Measurements from ENCODE around the gene PPP4R2.

Gene PPP4R2

DNA sequence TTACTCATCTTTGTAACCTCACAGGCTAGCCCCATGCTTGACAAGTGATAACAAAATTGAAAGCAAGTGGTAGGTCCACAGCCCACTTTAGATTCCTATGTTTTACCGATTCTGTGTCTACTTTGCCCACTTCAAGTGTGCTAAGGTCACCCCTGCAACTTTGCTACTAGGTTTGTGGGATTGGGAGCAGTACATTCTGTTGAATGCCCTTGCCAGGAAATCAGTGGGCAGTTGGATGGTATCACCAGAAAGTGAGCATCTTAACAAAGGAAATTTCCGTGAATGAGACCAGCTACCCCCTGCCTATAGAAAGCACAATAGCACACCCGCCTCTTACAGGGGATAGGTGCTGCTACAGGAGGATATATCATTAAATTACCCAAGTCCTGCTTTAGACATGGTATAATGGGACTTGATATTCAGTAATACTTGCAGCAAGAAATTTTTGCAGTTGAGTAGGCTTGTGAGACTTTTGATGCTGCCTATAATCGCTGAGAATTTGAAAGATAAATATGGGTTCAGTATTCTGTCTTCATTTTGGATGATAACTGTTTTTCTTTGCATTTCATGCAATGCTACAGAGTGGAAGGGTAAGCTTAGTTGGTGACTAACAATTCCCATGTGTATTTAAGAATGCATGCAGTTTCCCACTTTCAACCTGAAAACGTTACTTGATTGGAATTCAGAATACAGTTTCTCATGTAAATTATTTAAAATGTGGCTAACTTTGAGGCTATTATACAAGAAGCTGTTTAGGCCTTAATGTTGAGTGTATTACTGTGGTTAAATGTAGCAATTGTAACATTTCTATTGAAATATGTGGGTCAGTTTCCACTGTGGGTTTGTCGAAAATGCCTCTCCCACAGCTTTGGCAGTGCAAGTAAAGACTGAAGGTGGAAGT lies 74.3 kb downstream of the PPP4R2 start:
- no peak for DNase-seq

DNA sequence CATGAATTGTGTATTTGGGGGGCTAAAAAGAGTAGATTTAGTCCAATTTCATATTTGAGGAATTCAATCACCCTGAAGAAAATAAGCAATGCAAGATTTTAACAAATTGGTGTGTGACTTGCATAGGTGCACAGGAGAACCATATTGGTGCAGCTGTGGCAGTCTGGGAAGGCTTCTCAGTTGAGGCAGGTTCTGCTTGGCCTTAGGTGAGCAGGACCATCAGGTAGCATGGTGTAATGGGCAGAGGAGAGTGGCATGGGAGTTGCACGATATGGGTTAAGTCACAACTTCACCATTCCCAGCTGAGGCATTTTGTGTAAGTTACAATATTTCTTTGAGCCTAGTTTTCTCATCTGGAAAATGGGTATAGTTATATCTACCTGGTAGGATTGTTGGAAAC lies 75.3 kb downstream of the PPP4R2 start:
- no peak for DNase-seq

DNA sequence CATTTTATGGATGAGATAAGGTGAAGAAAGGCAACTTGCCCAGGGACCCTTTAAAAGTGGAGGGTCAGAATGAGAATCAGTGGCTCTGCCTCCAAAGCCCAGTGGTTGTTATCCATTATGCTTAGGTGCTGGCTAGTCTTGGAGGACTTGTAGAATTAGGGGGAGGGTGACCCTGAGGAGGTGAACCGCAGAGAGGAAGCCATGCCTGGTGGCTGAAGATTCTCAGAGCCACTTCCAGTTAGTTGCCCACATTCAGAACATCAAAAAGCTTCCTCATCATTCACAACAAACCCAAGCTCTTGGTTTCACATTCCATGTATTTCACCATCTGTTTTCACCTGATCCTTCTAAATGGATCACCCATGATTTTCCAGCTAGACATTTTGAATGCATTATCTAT lies 76.0 kb downstream of the PPP4R2 start:
- no peak for DNase-seq

DNA sequence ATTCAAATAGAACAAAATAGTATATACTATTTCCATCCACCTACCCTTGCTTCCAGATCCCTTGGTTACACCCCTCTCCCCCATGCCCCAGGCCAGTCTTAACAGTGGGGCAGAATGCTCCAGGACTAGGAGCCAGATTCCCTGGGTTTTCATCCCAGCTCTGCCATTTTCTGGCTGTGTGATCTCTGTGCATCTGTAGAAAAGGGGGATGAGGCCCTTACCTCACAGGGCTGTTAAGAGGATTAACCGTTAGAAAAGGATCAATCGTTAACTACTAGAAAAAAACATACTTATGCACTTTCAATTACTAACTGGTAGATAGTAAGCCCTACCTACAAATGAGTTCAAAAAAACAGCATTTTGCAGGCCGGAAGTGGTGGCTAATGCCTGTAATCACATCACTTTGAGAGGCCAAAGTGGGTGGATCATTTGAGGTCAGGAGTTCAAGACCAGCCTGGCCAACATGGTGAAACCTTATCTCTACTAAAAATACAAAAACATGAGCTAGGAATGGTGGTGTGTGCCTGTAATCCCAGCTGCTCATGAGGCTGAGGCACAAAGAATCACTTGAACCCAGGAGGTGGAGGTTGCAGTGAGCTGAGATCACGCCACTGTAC lies 76.6 kb downstream of the PPP4R2 start:
- DNase-seq = no peak

DNA sequence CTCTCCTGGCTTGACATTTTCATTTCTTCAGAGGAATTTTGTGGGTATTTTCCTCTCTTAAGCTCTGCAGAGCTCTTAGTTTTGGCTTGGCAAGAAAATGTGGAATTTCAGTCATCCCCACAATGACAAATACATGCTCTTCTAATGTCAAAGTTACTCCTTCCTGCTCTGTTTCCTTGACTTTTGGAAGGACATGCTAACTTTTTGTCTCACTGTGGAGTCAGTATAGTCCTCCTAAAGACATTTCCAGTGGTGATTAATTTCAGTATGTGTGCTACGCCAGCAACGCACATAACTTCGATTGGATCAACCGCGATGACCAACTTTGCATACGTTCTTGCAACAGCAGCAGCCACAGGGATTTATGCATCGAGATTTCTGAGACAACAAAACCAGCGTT lies 78.2 kb downstream of the PPP4R2 start:
- DNase-seq = no peak

DNA sequence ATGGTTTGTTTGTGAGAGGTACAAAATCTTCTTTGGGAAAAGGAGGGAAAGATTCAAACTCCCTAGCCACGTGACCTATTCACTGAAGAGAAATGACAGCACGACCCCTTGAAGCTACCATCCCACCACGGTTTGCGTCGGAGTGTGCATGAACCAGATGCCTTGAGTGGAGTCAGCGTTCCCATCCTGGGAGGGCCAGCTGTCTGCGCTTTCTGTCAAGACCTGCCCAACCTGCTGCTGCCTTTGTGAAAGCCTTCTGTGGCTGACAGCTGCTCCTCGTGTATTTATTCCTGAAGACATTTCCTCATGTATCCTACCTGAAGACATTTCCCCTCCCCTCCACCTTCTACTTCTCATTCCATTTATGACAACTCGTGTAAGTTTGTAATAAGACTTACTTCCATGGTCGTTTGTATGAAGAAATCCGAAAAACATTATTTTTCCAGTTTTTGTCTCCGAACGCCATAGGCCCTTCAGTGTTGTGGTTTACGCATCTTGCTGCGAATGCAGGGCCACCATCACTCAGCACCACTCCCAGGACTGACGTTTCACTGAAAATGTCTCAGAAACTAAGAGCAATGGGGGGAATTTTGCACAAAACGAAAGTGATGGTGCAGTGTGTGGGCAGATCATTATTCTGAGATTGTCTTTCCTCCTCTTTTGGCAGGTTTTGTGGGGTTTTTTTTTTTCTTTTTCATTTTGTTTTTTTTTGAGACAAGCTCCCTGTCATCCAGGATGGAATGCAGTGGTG lies 83.8 kb downstream of the PPP4R2 start:
- no peak for DNase-seq

DNA sequence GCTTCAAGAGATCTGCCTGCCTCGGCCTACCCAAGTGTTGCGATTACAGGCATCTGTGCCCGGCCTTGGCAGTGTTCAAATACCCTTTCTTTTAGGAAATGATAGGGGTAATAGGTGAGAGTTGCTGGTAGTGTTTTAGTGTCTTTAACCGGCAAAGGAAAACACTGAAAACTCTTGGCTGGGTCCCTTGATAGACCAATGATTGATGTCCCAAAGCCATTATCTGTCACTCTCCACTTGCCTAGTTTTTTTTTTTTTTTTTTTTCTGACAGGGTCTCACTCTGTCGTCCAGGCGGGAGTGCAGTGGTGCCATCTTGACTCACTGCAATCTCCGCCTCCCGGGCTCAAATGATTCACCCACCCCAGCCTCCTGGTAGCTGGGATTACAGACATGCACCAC lies 84.5 kb downstream of the PPP4R2 start:
- DNase-seq = no peak

DNA sequence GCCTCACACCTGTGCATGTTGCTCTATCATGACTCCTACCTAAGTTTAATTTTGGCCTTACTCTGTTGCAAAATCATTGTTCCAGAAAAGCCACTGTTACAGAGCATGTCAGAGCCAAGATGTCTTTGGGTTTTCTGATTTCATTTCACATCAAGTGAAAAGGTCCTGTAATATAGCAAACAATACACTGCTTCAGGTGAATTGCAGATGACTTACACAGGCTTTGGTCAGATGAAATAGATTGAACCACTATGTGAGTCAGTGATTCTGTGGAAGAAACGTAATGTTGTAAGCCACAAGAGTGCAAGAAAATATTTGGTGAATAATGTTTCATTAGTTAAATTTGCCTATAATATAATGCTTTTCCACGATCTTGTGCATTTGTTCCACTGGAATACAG lies 87.6 kb downstream of the PPP4R2 start:
- DNase-seq = no peak

DNA sequence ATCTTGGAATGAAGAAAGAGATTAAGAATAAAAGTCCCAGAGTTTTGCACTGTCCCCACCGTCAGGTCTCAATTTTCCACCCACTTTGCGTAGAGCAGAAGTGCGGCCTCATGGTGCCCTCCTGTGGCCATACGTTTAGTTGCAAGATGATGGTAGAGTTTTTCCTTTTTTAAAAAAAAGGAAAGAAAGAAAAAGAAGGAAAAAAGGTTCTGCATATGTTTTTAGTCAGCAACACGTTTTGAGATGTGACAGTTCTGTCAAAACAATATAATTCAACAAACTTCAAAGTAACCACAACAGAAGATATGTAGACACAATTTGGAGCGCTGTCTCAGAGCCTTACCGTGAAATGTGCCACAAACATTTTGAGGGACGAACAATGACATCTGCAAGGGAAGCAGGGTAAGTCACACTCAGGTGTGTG lies 89.5 kb downstream of the PPP4R2 start:
- DNase-seq = peak; percentile 48

DNA sequence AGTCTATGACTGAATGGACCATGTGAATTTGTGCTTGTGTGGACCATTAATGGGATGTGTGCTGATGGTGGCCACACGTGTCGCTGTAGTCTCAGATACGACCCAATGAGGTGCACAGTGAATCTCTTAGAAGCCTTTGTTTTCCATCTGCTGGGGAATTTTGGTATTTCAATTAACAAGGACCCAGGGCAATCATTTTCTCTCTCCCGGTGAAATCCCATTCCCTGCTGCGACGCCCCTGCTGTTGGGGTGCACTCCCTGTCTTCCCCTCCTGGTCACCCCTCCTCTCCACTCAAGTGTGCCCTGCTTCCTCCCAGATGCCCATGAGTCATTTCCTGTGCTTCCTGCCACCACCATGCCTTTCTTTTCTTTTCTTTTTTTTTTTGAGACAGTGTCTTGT lies 97.5 kb downstream of the PPP4R2 start:
- DNase-seq = no peak

DNA sequence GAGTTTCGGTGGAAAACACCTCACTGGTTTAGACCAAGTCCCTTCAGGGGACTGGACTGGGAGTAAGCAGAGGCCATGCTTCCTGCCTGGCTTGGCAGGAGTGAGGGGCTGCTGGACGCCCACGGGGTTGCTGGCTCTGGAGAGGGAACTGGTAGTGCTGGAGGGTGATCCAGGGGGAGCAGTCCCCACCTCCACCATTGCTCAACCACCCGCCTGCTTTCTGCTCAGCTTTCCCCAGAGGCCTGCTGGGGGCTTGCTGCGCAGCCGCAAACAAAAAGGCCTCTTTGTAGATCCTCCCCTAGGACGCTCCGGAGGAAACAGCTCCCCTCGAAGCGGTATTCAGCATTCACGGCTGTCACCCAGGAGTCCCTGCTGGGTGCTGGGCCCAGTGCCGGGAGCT lies 98.3 kb downstream of the PPP4R2 start:
- no peak for DNase-seq

DNA sequence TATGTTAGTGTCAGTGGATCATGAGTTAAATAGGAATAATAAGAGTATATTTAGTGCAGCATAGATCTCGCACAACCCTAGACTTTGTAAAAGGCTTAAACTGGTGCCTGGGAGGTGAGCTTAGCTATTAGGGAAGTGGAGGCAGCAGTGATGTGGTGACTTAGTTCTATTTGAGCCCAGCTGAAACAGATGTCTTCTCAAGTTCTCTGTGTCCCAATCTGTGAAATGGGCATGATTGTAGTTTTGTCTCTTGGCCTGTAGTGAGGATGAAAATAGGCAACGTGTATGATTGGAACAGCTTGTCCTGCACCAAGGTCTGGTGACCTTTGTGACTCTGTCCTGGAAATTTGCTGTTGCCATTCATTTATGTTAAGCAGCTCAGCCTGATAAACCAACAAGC lies 99.6 kb downstream of the PPP4R2 start:
- DNase-seq = no peak

DNA sequence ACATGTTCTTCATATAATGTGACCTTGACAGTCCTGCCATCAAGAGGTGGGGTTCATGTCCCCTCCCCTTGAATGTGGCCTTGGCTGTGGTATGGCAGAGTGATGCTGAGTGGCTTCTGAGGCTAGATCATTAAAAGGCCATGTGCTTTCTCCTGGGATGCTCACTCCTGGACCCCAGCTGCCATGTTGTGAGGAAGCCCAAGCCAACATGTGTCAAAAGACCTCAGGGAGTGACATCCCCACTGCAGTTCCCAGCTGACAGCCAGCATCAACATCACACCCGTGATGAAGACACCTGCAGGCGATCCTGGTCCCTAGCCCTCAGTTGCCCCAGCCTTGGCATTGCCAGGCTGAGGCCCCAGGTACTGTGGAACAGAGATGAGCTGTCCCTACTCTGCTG lies 101.4 kb downstream of the PPP4R2 start:
- no peak for DNase-seq

DNA sequence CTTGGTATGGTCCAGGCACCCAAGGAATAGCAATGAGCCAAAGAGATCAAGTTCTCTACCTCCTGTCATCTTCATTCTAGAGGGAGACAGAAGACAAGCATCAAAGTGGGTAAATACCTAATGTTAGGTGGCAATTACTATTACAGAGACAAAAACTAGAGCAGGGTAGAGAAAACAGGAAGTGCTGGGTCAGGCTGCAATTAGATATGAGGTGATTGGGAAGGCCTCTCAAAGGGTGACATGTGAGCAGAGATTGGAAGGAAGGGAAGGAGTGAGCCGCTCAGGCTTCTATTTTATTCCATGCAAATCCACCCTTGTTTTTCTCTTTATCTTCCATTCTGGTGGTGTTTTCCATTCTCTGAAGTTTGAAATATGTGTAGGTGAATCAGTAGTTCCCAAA lies 102.3 kb downstream of the PPP4R2 start:
- DNase-seq = no peak

DNA sequence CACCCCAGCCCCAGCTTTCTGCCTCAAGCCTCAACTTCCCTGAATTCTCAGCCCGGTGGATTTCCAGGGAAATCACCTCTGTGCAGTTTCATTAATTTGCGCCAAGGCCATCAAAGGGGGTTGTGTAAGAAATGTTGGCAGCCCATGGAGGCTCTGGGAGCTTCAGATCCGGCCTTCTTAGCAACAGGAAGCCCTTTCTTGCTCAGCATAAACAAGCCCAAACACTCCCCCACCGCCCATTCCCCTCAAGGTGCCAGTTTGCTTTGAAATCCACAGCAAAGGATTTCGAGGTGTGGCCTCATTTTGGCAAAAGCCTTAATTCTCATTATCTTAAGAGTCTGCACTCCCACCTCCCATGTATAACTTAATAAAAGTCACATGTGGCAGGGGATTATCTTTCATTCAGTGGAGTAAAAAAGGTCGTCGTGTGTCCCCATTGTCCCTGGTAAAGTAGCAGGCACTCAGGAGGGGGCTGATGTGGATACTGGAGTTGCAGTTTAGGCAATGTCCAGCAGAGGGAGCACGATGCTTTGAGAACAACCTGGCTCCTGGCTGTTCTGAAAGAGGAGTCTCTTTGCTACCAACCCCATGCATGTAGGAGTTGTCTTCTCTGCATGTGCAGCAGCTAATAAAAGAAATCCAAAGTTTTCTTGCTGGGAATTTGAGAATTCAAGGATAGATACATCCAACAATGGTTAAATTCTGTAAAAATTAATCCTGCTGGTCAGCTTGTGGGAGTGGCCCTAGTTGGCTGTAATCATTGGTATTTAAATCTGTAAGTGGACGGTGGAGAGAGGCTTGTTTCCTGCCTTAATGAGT lies 104.3 kb downstream of the PPP4R2 start:
- peak; percentile 70 for DNase-seq

DNA sequence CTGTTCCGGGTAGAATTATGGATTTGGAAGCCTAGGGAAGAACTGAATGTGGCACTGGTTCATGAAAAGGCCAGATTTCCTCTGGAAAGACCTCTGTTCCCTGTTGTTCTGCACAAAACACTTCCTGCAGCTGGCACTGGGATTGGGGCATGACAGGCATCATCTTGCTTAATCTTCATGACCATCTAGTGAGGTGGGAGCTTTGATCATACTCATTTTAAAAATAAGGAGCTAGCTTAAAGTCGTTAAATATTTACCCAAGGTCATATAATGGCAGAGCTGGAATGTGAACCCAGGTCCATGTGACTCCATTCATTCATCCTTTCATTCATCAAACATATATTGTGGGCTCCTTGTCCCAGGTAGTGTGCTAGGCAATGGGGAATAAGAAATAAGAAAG lies 105.3 kb downstream of the PPP4R2 start:
- DNase-seq = no peak

DNA sequence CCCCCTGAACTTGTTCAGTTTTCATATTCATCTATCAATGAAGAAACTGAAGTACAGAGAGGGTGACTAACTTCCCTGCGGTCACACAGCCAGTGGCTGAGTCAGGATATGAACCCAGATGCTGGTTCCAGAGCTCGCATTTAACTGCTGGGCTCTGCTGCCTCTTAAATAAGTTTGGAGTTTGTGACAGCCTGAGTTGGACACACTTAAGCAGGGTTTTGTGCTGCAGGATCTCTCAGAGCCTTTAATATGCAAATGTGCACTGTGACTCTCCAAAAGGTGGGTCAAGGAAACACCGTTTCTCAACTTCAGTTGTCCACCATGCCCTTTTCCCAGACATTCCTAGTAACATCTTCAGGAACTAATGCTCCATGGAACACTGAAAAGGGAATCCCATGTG lies 110.6 kb downstream of the PPP4R2 start:
- DNase-seq = no peak

DNA sequence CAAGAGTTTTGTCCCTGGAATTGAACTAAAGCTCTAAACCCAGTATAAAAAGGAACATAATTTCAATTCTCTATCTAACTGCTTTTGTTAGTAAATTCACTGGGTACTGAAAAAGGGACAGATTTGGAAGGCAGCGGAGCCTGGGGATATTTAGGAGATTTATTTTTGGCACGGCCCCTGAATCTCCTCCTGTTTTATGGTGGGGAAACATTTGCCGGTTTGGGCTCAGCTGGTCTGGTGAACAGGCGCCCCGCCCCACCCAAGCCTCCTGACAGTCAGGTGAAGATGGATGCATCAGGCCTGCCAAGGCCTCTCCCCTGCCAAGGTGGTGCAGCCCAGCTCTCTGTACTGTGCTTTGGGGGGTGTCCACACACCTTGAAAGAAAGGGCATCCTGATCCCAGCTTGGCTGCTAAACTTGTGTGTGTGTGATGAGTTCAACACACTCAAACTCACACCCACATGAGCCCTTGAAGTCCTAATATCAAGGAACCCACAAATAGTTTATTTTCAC lies 111.1 kb downstream of the PPP4R2 start:
- no peak for DNase-seq

DNA sequence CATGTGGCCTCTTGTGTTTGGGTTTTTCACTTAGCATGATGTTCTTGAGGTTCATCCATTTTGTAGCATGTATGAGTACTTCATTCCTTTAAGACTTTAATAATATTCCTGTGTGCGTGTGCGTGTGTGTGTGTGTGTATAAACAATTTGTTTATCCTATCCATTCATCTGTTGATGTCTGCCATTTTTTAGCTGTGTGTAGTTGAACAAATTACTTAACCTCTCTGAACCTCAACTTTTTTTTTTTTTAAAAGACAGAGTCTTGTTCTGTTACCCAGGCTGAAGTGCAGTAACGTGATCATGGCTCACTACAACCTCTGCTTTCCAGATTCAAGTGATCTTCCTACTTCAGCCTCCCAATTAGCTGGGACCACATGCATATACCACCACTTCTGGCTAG lies 112.1 kb downstream of the PPP4R2 start:
- DNase-seq = no peak

DNA sequence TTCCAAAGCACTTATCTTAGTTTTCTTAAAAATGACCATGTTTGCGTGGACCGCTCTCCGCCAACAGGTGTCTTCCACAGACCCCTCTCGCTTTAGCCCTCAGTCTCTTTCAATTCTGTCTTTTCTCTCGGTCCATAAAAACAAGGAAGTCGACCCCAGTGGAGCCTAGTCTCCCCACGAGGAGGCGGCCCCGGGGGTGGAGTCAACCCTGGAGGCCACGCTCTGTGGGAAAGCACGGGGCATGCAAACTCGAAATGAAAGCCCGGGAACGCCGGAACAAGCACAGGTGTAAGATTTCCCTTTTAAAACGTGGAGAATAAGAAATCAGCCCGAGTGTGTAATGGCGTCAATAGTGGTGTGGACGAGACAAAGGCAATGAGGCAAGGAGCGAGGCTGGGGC lies 113.9 kb downstream of the PPP4R2 start:
- DNase-seq = no peak

DNA sequence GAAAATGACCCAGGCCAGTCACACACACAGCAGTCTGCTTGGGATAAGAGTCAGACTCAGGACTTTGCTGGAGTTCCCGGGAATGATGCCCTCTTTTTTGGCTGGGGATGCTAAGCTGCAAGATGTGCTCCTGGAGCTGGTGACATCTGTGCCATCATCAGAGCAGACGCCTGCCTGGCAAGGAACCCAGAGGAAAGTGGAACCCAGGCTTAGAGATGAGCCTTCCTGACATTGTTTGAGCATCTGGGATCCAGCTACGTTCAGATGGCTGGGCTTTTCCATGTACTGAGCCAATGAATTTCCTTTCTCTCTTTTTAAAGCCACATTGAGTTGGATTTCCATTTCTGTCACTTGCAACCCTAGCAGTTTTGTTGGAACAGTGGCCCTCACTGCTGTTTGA lies 118.1 kb downstream of the PPP4R2 start:
- no peak for DNase-seq

DNA sequence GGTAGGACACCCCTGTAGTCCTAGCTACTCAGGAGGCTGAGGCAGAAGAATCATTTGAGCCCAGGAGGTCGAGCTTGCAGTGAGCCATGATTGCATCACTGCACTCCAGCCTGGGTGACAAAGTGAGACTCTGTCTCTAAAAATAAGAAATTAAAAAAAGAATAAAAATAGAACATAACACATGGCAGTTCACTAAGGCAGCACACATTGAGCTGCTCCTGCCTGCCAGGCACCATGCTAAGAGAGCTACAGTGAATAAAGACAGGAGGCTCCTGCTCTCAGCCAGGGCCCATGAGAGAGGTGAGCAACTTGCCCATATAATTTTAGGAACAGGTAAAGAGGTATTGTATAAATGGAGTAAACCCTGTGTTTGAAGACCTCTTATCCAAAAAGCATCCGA lies 119.2 kb downstream of the PPP4R2 start:
- no peak for DNase-seq
